Measurements from ENCODE around the gene PDGFRA. TPM values are rescaled to one million over a fixed set of nuclear protein-coding genes. Genes with fewer than 3 reads are reported as not detected.

The PDGFRA gene
- total RNA-seq, 2 experiments from 2014 or later, result not detected

DNA sequence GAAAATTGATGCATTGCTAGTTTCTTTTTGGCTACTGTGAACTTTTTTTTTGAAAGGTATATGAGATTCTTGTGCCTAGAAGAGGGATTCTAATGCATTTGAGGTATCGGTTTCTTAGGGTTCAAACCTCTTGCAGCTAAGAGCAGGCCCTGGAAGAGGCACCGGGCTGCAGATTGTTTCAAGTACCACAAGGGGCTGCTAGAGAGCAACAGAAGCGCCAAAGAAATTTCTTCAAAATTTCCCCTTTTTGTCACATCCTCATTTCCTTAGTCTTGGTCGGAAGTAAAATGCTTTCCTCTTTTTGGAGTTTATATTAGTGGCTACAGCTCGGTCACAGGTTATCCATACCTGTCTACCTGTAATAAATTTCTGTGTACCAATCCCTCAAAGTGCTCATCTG is 89.8 kb downstream of the PDGFRA start:
- peak in 4 of 14 experiments; percentile 6 to 56 (median 40) for DNase-seq
- H3K27me3 Mint-ChIP-seq, result no peaks in the 10 kb centered on the region
- CTCF ChIA-PET, result no interaction called here

DNA sequence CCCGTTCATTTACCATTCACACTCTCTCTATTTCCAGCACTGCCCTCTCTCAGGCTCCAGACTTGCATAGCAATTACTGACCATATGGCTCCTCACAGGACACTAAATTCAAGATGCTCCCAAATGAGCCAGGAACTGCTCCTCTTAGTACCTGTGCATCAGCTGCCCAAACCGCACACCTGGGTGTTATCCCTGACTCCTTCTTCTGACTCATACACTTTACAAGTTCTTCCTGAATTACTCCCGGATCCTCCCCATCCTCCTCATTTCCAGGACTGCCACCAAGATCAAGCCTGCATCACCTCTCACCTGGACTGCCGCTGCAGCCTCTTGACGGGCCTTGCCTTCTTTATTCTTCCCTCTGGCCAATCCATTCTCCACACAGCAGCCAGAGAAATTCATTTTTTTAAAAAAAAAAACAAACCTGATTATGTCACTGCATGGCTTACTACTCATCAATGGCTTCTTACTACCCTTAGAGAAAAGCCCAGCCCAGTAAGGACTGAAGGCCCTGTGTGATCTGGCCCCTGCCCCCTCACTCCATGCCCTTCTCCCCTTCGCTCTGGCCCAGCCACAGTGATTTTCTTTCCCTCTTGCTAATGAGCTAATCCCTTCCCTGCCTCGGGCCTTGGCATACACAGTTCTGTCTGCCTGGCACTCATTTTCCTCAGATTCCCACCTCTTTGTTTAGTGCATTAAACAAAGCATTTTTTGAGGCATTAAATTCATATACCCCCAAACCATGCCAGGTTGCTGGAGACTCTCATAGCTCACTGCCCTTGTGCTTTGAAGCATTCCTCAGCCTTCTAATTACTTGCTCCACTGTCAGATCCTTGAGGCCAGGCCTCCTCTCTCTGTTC is 92.0 kb downstream of the PDGFRA start:
- Mint-ChIP-seq H3K27me3 (no peaks in the 10 kb centered on the region), H3K4me3 (no peak overlapping the region), H3K36me3 (ENCODE audit: low read depth) (no peaks in the 10 kb centered on the region), H3K27ac (no peak overlapping the region), H3K9me3 (no peaks in the 10 kb centered on the region), H3K4me1 (ENCODE audit: low read depth) (no peaks in the 10 kb centered on the region)
- Histone ChIP-seq H3K36me3 (ENCODE audit: insufficient read depth, low read length) (no peaks in the 10 kb centered on the region), H3K4me3 (ENCODE audit: low read length) (no peak overlapping the region), H3K27me3 (ENCODE audit: control insufficient read depth in 1 of 2, insufficient read depth in 2 of 2, low read length in 2 of 2) (no peaks in the 10 kb centered on the region), H3K4me1 (ENCODE audit: insufficient read depth, low read length) (no peaks in the 10 kb centered on the region), H3K27ac (ENCODE audit: low read depth in 1 of 2, low read length in 2 of 2) (no peak overlapping the region), H3K9me3 (ENCODE audit: control insufficient read depth in 1 of 2, insufficient read depth in 1 of 2, low read length in 2 of 2) (peaks cover 0 to 3% of the 10 kb centered on the region in 2 experiments)
- CTCF ChIA-PET, result no interaction called here
- TF ChIP-seq, protein P1, sequence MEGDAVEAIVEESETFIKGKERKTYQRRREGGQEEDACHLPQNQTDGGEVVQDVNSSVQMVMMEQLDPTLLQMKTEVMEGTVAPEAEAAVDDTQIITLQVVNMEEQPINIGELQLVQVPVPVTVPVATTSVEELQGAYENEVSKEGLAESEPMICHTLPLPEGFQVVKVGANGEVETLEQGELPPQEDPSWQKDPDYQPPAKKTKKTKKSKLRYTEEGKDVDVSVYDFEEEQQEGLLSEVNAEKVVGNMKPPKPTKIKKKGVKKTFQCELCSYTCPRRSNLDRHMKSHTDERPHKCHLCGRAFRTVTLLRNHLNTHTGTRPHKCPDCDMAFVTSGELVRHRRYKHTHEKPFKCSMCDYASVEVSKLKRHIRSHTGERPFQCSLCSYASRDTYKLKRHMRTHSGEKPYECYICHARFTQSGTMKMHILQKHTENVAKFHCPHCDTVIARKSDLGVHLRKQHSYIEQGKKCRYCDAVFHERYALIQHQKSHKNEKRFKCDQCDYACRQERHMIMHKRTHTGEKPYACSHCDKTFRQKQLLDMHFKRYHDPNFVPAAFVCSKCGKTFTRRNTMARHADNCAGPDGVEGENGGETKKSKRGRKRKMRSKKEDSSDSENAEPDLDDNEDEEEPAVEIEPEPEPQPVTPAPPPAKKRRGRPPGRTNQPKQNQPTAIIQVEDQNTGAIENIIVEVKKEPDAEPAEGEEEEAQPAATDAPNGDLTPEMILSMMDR (IDR thresholded peaks at IDR 0.05), result no peak
- POLR2A ChIA-PET, result no interaction called here
- DNase-seq, result no peak
- ATAC-seq (ENCODE audit: poor library complexity), result no peak
- intact Hi-C loops (cut with DNase I, micrococcal nuclease), result loop anchor here (5.0 to 10.0 kb wide), 4 partner anchors 1001 to 1546 kb away; no protein-coding TSS in a partner anchor

More for the DNA sequence above, 89.8 kb downstream of the PDGFRA start:
- Histone ChIP-seq H3K27ac (ENCODE audit: low read depth in 1 of 2, low read length in 2 of 2) (no peak overlapping the region), H3K27me3 (ENCODE audit: control insufficient read depth in 1 of 2, insufficient read depth in 2 of 2, low read length in 2 of 2) (no peaks in the 10 kb centered on the region), H3K36me3 (ENCODE audit: insufficient read depth, low read length) (no peaks in the 10 kb centered on the region), H3K4me3 (ENCODE audit: low read length) (no peak overlapping the region), H3K9me3 (ENCODE audit: control insufficient read depth in 1 of 2, insufficient read depth in 1 of 2, low read length in 2 of 2) (no peaks in the 10 kb centered on the region), H3K4me1 (ENCODE audit: insufficient read depth, low read length) (no peaks in the 10 kb centered on the region)
- Mint-ChIP-seq H3K27ac (no peak overlapping the region), H3K4me1 (ENCODE audit: low read depth) (no peaks in the 10 kb centered on the region), H3K4me3 (no peak overlapping the region), H3K9me3 (no peaks in the 10 kb centered on the region), H3K36me3 (ENCODE audit: low read depth) (no peaks in the 10 kb centered on the region)
- POLR2A ChIA-PET, result no interaction called here
- intact Hi-C loops (cut with DNase I, micrococcal nuclease), result loop anchor here in 1 of 2 experiments (5.0 kb wide), 1 partner anchor 1418 kb away; no protein-coding TSS in a partner anchor
- TF ChIP-seq, protein P1 (IDR thresholded peaks at IDR 0.05), result peak; percentile 67
- ATAC-seq (ENCODE audit: poor library complexity), result no peak

DNA sequence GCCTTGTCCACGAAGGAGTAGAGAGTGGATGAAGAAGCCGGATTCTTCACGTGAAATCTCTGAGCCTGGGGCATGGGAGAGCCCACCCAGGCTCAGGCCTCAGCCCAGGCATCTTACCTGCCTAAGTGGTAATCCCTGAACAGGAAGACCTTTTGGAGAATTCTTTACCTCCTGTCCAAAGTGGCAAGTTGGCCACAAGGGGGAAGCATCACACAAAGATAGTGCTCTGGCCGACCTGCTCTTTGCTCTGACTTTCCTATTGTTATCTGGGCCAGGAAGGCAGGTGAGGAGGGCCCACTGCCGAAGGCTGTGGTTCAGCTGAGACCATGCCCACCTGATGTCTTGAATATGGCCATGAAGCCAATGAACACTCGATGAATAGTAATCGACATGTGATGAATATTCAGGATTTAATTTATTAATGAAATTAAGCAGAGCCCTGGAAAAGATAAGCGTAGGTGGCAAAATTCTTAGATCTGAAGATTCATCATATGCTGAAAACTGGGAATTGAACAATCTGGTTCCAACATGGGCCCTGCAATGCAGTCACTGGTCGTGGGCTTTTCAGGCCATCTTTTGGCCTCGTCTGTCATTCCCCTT is 93.8 kb downstream of the PDGFRA start:
- Histone ChIP-seq H3K27me3 (ENCODE audit: control insufficient read depth in 1 of 2, insufficient read depth in 2 of 2, low read length in 2 of 2) (no peaks in the 10 kb centered on the region), H3K27ac (ENCODE audit: low read depth in 1 of 2, low read length in 2 of 2) (no peak overlapping the region), H3K4me1 (ENCODE audit: insufficient read depth, low read length) (no peaks in the 10 kb centered on the region), H3K9me3 (ENCODE audit: control insufficient read depth in 1 of 2, insufficient read depth in 1 of 2, low read length in 2 of 2) (peaks cover 0 to 7% of the 10 kb centered on the region in 2 experiments), H3K4me3 (ENCODE audit: low read length) (no peak overlapping the region), H3K36me3 (ENCODE audit: insufficient read depth, low read length) (no peaks in the 10 kb centered on the region)
- H3K9me3 Mint-ChIP-seq, result no peaks in the 10 kb centered on the region
- ChIA-PET POLR2A (no interaction called here), CTCF (no interaction called here)
- ATAC-seq (ENCODE audit: poor library complexity) (peak; percentile 37), DNase-seq (peak in 13 of 14 experiments; percentile 5 to 65 (median 35))
- H3K27ac Mint-ChIP-seq, result no peak overlapping the region
- TF ChIP-seq, protein P1 (IDR thresholded peaks at IDR 0.05), result peak; percentile 42
- H3K4me3 Mint-ChIP-seq, result no peak overlapping the region
- H3K4me1 Mint-ChIP-seq (ENCODE audit: low read depth), result no peaks in the 10 kb centered on the region
- intact Hi-C loops (cut with DNase I, micrococcal nuclease), result loop anchor here (1.0 to 10.0 kb wide), 6 partner anchors 638 to 1544 kb away; no protein-coding TSS in a partner anchor
- H3K36me3 Mint-ChIP-seq (ENCODE audit: low read depth), result no peaks in the 10 kb centered on the region
- no peaks in the 10 kb centered on the region for H3K27me3 Mint-ChIP-seq

Data from CD4-positive, alpha-beta T cell (primary cell).